A673 (cell line): ENCODE data around the gene GIMAP8.

ENCODE experiments used
- CTCF ChIP-seq: fragments of 300-800, 200-600 bp; sonication (generic); conservative IDR thresholded peaks from 2 replicates; pipeline ENCODE4 v1.5.1; 2017; ENCODE audit warnings: low read depth, mild to moderate bottlenecking, antibody characterized with exemption, low read length, moderate library complexity, mixed read lengths
- EZH2 ChIP-seq: fragments of 200-600 bp; sonication (generic); IDR thresholded peaks from 2 replicates; pipeline ENCODE4 v1.6.1; 2017; ENCODE audit warnings: borderline replicate concordance, low read depth, mild to moderate bottlenecking, mixed read lengths, antibody characterized with exemption, low read length; ENCODE audit not compliant: poor library complexity, severe bottlenecking

- TF ChIP-seq CTCF (no peak), EZH2 (no peak)
Observed at GRCh38 chr7:150409300-150410030, 41.0 kb upstream of the GIMAP8 start.
